ENCODE results near the gene ERI2. TPM values are rescaled to one million over a fixed set of nuclear protein-coding genes. Genes with fewer than 3 reads are reported as not detected.

The ERI2 gene
- total RNA-seq, 4 donors from 2014 or later = 14.7 to 61.0 (median 21.6) TPM

GRCh38 chr16:20801278-20801677 is 5.0 kb downstream of the ERI2 start:
- TF ChIP-seq, protein P1, sequence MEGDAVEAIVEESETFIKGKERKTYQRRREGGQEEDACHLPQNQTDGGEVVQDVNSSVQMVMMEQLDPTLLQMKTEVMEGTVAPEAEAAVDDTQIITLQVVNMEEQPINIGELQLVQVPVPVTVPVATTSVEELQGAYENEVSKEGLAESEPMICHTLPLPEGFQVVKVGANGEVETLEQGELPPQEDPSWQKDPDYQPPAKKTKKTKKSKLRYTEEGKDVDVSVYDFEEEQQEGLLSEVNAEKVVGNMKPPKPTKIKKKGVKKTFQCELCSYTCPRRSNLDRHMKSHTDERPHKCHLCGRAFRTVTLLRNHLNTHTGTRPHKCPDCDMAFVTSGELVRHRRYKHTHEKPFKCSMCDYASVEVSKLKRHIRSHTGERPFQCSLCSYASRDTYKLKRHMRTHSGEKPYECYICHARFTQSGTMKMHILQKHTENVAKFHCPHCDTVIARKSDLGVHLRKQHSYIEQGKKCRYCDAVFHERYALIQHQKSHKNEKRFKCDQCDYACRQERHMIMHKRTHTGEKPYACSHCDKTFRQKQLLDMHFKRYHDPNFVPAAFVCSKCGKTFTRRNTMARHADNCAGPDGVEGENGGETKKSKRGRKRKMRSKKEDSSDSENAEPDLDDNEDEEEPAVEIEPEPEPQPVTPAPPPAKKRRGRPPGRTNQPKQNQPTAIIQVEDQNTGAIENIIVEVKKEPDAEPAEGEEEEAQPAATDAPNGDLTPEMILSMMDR (IDR thresholded peaks at IDR 0.05; ENCODE audit: low read depth) = no peak

GRCh38 chr16:20799599-20799998 is 6.7 kb downstream of the ERI2 start:
- TF ChIP-seq, protein P1 (IDR thresholded peaks at IDR 0.05; ENCODE audit: low read depth) = no peak

- TF ChIP-seq, protein P1 (IDR thresholded peaks at IDR 0.05; ENCODE audit: low read depth) = no peak
Observed at GRCh38 chr16:20798364-20798763, 7.9 kb downstream of the ERI2 start.

DNA sequence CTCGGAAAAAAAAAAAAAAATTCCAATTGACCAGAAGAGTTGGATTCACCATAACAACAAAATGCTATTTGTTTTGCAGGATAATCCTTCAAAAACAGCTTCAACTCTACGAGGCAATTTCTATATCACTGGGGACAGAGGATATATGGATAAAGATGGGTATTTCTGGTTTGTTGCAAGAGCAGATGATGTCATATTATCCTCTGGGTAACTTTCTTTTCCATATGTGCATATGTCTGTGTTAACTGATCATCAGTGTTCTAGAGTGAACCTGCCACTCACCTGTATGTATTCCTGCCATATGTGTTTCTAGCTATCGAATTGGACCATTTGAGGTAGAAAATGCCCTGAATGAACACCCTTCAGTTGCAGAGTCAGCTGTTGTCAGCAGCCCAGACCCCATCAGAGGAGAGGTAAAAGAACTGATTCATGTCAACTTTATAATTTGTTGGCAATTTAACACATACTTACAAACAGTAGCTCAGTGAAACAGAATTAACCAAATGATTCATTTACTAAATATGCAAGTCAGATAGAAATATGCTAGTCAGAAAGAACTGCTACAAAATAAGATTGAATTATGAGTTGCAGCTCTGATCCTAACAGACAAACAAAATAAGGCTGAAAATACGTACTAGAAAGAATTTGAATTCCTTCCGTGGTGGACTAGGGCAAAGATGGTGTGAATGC is 14.2 kb downstream of the ERI2 start:
- TF ChIP-seq, protein P1 (IDR thresholded peaks at IDR 0.05; ENCODE audit: low read depth) = no peak

- TF ChIP-seq, protein P1 (IDR thresholded peaks at IDR 0.05; ENCODE audit: low read depth) = no peak
Observed at GRCh38 chr16:20789130-20789529, 17.1 kb downstream of the ERI2 start.

- TF ChIP-seq, protein P1 (IDR thresholded peaks at IDR 0.05; ENCODE audit: low read depth) = no peak
Observed at GRCh38 chr16:20784204-20784603, 22.1 kb downstream of the ERI2 start.

DNA sequence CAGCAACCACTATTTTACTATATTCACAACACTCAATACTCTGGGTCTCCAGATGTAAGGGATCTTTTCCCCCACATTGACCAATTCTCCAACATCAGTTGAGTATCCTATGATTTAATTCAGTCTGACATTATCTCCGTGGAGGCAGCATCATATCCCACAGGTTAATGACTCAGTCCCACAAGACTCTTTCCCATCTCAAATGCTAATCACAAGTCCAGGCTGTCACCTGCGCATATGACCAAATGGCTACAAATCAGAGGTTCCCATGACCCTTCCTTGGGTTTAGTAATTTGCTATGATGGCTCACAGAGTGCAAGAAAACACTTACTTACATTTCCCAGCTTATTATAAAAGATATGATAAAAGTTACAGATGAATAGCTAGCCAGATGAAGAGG is 23.8 kb downstream of the ERI2 start:
- TF ChIP-seq, protein P1 (IDR thresholded peaks at IDR 0.05; ENCODE audit: low read depth) = no peak
